HG03342 (cell line): ENCODE results near the gene TAPBPL.
"Not testable (repeated sequence)": the region's sequence is repeated elsewhere in the genome, so short reads cannot be mapped to it uniquely, and the experiment has no call there.

Experiments
- ATAC-seq: cut with Tn5 transposase; IDR thresholded peaks from one replicate; pipeline ENCODE4 v1.9.1; 2021; ENCODE audit warnings: mild to moderate bottlenecking, moderate library complexity; ENCODE audit not compliant: unreplicated experiment

TAPBPL gene

GRCh38 chr12:6489449-6489848 lies 37.6 kb downstream of the TAPBPL start:
- no peak for ATAC-seq

- ATAC-seq = not testable (repeated sequence)
Measured at GRCh38 chr12:6490673-6491072, 38.8 kb downstream of the TAPBPL start.

- ATAC-seq = peak; percentile 69
Measured at GRCh38 chr12:6492838-6493496, 41.1 kb downstream of the TAPBPL start, which contains the start of gene MRPL51. MRPL51 (minus strand) TSS chr12:6493262; CDS start chr12:6493136, 126 bp downstream.

GRCh38 chr12:6493497-6494257 lies 41.8 kb downstream of the TAPBPL start, which contains the start of gene NCAPD2:
NCAPD2 (plus strand) TSS chr12:6494102; CDS start chr12:6495099, 997 bp downstream.
- peak; percentile 83 for ATAC-seq

GRCh38 chr12:6494258-6494743 lies 42.5 kb downstream of the TAPBPL start:
- ATAC-seq = no peak

DNA sequence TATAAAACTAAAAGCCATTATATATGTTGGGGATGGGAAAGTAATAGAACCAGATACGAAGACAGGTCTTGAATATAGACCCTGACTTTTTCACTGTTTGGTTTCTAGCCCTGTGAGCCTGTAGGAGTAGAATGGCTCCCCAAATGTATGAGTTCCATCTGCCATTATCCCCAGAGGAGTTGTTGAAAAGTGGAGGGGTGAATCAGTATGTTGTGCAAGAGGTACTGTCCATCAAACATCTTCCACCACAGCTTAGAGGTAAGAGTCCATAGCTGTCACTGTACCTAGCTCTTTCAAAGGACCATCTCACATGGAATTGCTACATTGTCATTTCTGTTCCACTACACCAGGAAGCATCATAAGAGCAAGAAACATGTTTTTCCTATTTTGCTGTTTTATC lies 43.1 kb downstream of the TAPBPL start:
- no peak for ATAC-seq

DNA sequence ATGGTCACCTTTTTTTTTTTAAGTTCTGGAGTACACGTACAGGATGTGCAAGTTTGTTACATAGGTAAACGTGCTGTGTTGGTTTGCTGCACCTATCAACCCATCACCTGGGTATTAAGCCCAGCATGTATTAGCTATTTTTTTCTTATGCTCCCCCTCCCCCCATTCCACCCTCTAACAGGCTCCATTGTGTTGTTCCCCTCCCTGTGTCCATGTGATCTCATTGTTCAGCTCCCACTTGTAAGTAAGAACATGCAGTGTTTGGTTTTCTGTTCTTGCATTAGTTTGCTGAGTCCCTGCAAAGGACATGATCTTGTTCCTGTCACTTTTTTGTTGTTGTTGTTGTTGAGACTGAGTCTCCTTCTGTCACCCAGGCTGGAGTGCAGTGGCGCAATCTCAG lies 45.4 kb downstream of the TAPBPL start:
- not testable (repeated sequence) for ATAC-seq

DNA sequence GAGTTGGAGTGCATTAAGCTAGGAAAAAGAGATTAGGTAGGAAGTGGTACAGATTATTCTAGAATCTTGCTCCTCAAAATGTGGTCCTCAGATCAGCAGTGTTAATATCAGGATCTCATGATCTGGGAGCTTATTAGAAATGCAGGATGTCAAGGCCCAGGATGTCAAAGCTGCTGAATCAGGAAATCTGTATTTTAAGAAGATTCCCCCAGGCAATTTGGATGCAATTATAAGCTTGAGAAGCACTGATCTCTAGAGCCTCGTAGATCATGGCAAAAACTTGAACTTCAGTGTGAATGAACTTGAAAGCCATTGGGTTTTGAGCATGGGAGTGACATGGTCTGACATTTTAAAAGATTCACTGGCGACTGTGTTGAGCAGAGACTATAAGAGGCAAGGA lies 48.6 kb downstream of the TAPBPL start:
- no peak for ATAC-seq

GRCh38 chr12:6507102-6507998 lies 55.5 kb downstream of the TAPBPL start:
- ATAC-seq = no peak

- no peak for ATAC-seq
Measured at GRCh38 chr12:6508087-6508486, 56.2 kb downstream of the TAPBPL start.
